Measurements from ENCODE around the gene C16orf74.
A peak's percentile ranks its signal among the peaks of the same experiment; 100 is the strongest.

Gene C16orf74

DNA sequence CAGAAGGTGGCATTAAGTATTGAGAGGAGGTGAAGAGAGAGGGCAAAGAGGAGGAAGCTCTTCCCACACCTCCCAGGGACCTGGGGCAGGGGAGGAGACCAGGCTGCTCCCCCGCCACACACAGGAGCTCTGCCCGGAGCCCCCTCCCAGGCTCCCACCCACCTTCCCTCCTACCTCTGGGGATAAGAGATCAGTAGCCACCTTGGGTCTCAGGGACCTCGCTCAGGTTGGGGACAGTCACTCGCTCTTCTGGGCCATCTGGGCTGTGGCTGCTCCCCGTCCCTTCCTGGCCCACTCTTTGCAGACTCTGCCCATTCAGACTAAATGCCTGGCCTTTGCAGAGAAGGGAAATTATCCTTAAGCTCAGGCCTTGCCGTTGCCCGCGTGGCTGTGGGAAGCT is 14.9 kb upstream of the C16orf74 start:
- Histone ChIP-seq H3K27ac (no peak overlapping the region), H3K4me3 (ENCODE audit: low read depth in 1 of 2, low read length in 1 of 2) (no peak overlapping the region), H3K27me3 (no peaks in the 10 kb centered on the region), H3K4me1 (ENCODE audit: control insufficient read depth in 1 of 2, insufficient read depth in 1 of 2, low read depth in 1 of 2, low read length in 1 of 2) (peaks cover 22 to 29% of the 10 kb centered on the region in 2 experiments), H3K9me3 (no peaks in the 10 kb centered on the region), H3K36me3 (peaks cover 18% of the 10 kb centered on the region)
- TF ChIP-seq CTCF (IDR thresholded peaks at IDR 0.05): no peak

- no peaks in the 10 kb centered on the region for H3K27me3 ChIP-seq
These were observed 14.3 kb upstream of the C16orf74 start for GRCh38 chr16:85765211-85765610.

GRCh38 chr16:85763616-85764015 is 12.7 kb upstream of the C16orf74 start:
- Histone ChIP-seq H3K9me3 (no peaks in the 10 kb centered on the region), H3K4me3 (ENCODE audit: low read depth in 1 of 2, low read length in 1 of 2) (no peak overlapping the region), H3K36me3 (peaks cover 14% of the 10 kb centered on the region), H3K27ac (no peak overlapping the region), H3K4me1 (ENCODE audit: control insufficient read depth in 1 of 2, insufficient read depth in 1 of 2, low read depth in 1 of 2, low read length in 1 of 2) (peaks cover 43 to 51% of the 10 kb centered on the region in 2 experiments), H3K27me3 (no peaks in the 10 kb centered on the region)
- no peak for TF ChIP-seq CTCF (IDR thresholded peaks at IDR 0.05)

More at GRCh38 chr16:85765211-85765610, 14.3 kb upstream of the C16orf74 start:
- no peak for TF ChIP-seq CTCF (IDR thresholded peaks at IDR 0.05)
- no peak overlapping the region for H3K4me3 ChIP-seq (ENCODE audit: low read depth in 1 of 2, low read length in 1 of 2)
- peaks cover 14% of the 10 kb centered on the region for H3K36me3 ChIP-seq
- peaks cover 27 to 35% of the 10 kb centered on the region in 2 experiments for H3K4me1 ChIP-seq (ENCODE audit: control insufficient read depth in 1 of 2, insufficient read depth in 1 of 2, low read depth in 1 of 2, low read length in 1 of 2)
- no peaks in the 10 kb centered on the region for H3K9me3 ChIP-seq
- no peak overlapping the region for H3K27ac ChIP-seq

- Histone ChIP-seq H3K4me1 (ENCODE audit: control insufficient read depth in 1 of 2, insufficient read depth in 1 of 2, low read depth in 1 of 2, low read length in 1 of 2) (peaks cover 50 to 57% of the 10 kb centered on the region in 2 experiments), H3K9me3 (no peaks in the 10 kb centered on the region)
These were observed 12.1 kb upstream of the C16orf74 start for GRCh38 chr16:85762970-85763369.

GRCh38 chr16:85761861-85762260 is 11.0 kb upstream of the C16orf74 start:
- H3K36me3 ChIP-seq: peaks cover 7% of the 10 kb centered on the region
- TF ChIP-seq CTCF (IDR thresholded peaks at IDR 0.05): no peak
- peak overlapping the region; percentile 86 for H3K27ac ChIP-seq
- H3K4me3 ChIP-seq (ENCODE audit: low read depth in 1 of 2, low read length in 1 of 2): peak overlapping the region; percentile 27 to 76
- H3K9me3 ChIP-seq: no peaks in the 10 kb centered on the region
- peaks cover 51 to 60% of the 10 kb centered on the region in 2 experiments for H3K4me1 ChIP-seq (ENCODE audit: control insufficient read depth in 1 of 2, insufficient read depth in 1 of 2, low read depth in 1 of 2, low read length in 1 of 2)
- H3K27me3 ChIP-seq: no peaks in the 10 kb centered on the region

More at GRCh38 chr16:85762970-85763369, 12.1 kb upstream of the C16orf74 start:
- H3K36me3 ChIP-seq: peaks cover 8% of the 10 kb centered on the region
- H3K27me3 ChIP-seq: no peaks in the 10 kb centered on the region
- H3K4me3 ChIP-seq (ENCODE audit: low read depth in 1 of 2, low read length in 1 of 2): no peak overlapping the region
- TF ChIP-seq CTCF (IDR thresholded peaks at IDR 0.05): no peak
- H3K27ac ChIP-seq: peak overlapping the region; percentile 86

Data from neutrophil (primary cell).